Kidney (tissue), 14 donors: ENCODE measurements around the gene FANCL. TPM values are rescaled to one million over a fixed set of nuclear protein-coding genes. Genes with fewer than 3 reads are reported as not detected.
"Not testable (repeated sequence)": the region's sequence is repeated elsewhere in the genome, so short reads cannot be mapped to it uniquely, and the experiment has no call there.

Source experiments
- DNase-seq, 5 donors: peaks; one replicate each; pipeline ENCODE4 v3.0.0-alpha.2; 2013 to 2020
- FAIRE-seq: peaks from 2 replicates; lab custom pipeline; 2012; peaks lifted over from hg19 to GRCh38; lab: Jason Lieb, UNC
- H3K27ac ChIP-seq, 2 donors: one replicate each; pipeline ENCODE4 v1.7.0; 2013; ENCODE audit warnings: low read depth in 2 of 2, low read length in 2 of 2, inconsistent platforms in 1 of 2
- H3K27me3 ChIP-seq: one replicate; pipeline ENCODE4 v1.7.1; 2013; ENCODE audit warnings: low read length, inconsistent platforms; ENCODE audit not compliant: control insufficient read depth, insufficient read depth
- H3K36me3 ChIP-seq, 3 donors: one replicate each; pipeline versions ENCODE4 v1.7.0 to v1.7.1; 2013; ENCODE audit warnings: low read length in 3 of 3, control low read depth in 1 of 3, inconsistent platforms in 1 of 3; ENCODE audit not compliant: insufficient read depth in 3 of 3, control insufficient read depth in 2 of 3
- H3K4me1 ChIP-seq, 3 donors: one replicate each; pipeline versions ENCODE4 v1.7.0 to v1.7.1; 2013; ENCODE audit warnings: low read length in 3 of 3, inconsistent platforms in 1 of 3, low read depth in 1 of 3; ENCODE audit not compliant: control insufficient read depth in 2 of 3, insufficient read depth in 2 of 3
- H3K4me3 ChIP-seq, 3 donors: one replicate each; pipeline versions ENCODE4 v1.7.0 to v1.8.1; 2013; ENCODE audit warnings: low read length in 3 of 3, control low read depth in 1 of 3, inconsistent platforms in 1 of 3
- H3K9ac ChIP-seq, 3 donors: one replicate each; pipeline versions ENCODE4 v1.7.0 to v1.7.1; 2013; ENCODE audit warnings: low read length in 3 of 3, control low read depth in 1 of 3, inconsistent platforms in 1 of 3
- H3K9me3 ChIP-seq, 3 donors: one replicate each; pipeline versions ENCODE4 v1.7.0 to v1.7.1; 2013; ENCODE audit warnings: low read length in 3 of 3, control low read depth in 1 of 3, inconsistent platforms in 1 of 3; ENCODE audit not compliant: control insufficient read depth in 2 of 3, insufficient read depth in 1 of 3
- CTCF ChIP-seq: IDR thresholded peaks from 3 replicates; pipeline ENCODE4 v1.5.1; 2012; ENCODE audit warnings: mild to moderate bottlenecking, moderate library complexity, borderline replicate concordance; ENCODE audit not compliant: insufficient read depth; ENCODE audit errors: extremely low read depth
- intact Hi-C: fragments of 100-400 bp; cut with DNase I; formaldehyde crosslinking; loops from one replicate; pipeline ENCODE4 v1.11.1; 2022
- polyA plus RNA-seq: library from polyadenylated mRNA; stranded (reverse); fragments of 350-450 nt; fragmentation: Illumina TruSeq; extraction: RNeasy Lipid Tissue Mini Kit (QIAGEN cat#74804); gene quantifications from one replicate; pipeline ENCODE4 v1.2.3, GENCODE V29; 2014; ENCODE audit warnings: low read depth, low replicate concordance; ENCODE audit not compliant: insufficient read depth
- total RNA-seq: library from RNA; stranded (reverse); fragmentation: NEBNext Ultra II Directional; extraction: Animal tissue kit (Norgen Biotek cat#: 25700); gene quantifications from one replicate; pipeline ENCODE4 v1.2.1, GENCODE V29; 2021
- donor health status: control.
- donor health status: control.
- donor health status: control.
- donor health status: control.
- donor health status: control.
- donor health status: DM: yes; HTN: yes; CAD: no.
- donor health status: Normal renal cell carcinoma (clear cell type).

The FANCL gene
- total and polyA plus RNA-seq, 2 donors from 2014 or later, result 13.4 to 20.0 TPM

GRCh38 chr2:58251331-58252201 lies 10.4 kb upstream of the FANCL start:
- H3K4me3 ChIP-seq, H3K27ac ChIP-seq, H3K4me1 ChIP-seq, H3K36me3 ChIP-seq, H3K9ac ChIP-seq, intact Hi-C loops, H3K27me3 ChIP-seq, H3K9me3 ChIP-seq, FAIRE-seq, DNase-seq: not testable (repeated sequence)

- Histone ChIP-seq H3K9me3 (no peaks in the 10 kb centered on the region), H3K4me3 (peak overlapping the region; percentile 59 to 93 (median 79)), H3K9ac (peak overlapping the region; percentile 63 to 86 (median 74)), H3K27me3 (no peaks in the 10 kb centered on the region), H3K4me1 (peaks cover 0 to 6% (median 4%) of the 10 kb centered on the region in 3 donors), H3K36me3 (no peaks in the 10 kb centered on the region), H3K27ac (peak overlapping the region; percentile 65 to 88)
- FAIRE-seq (no peak), DNase-seq (no peak)
- intact Hi-C loops, result no loop called here
- TF ChIP-seq CTCF, result no peak
These were observed 380 bp upstream of the FANCL start for GRCh38 chr2:58241546-58241864.

- intact Hi-C loops, result no loop called here
- H3K4me1 ChIP-seq, result peaks cover 0 to 6% (median 4%) of the 10 kb centered on the region in 3 donors
- DNase-seq (no peak), FAIRE-seq (no peak)
- no peaks in the 10 kb centered on the region for H3K27me3 ChIP-seq
- H3K36me3 ChIP-seq, result no peaks in the 10 kb centered on the region
- no peak overlapping the region for H3K27ac ChIP-seq
- no peak overlapping the region for H3K4me3 ChIP-seq
- H3K9ac ChIP-seq, result no peak overlapping the region
- TF ChIP-seq CTCF, result no peak
- no peaks in the 10 kb centered on the region for H3K9me3 ChIP-seq
These were observed 1.7 kb downstream of the FANCL start for GRCh38 chr2:58239243-58239925.

- no peak for TF ChIP-seq CTCF
- H3K9ac ChIP-seq, result no peak overlapping the region
- no peak overlapping the region for H3K4me3 ChIP-seq
- H3K36me3 ChIP-seq, result no peaks in the 10 kb centered on the region
- DNase-seq (no peak), FAIRE-seq (no peak)
- intact Hi-C loops, result no loop called here
- no peak overlapping the region for H3K27ac ChIP-seq
- no peaks in the 10 kb centered on the region for H3K9me3 ChIP-seq
- peaks cover 0 to 6% (median 6%) of the 10 kb centered on the region in 3 donors for H3K4me1 ChIP-seq
- H3K27me3 ChIP-seq, result no peaks in the 10 kb centered on the region
These were observed 3.4 kb downstream of the FANCL start for GRCh38 chr2:58237741-58238140.
